ENCODE results near the gene SEZ6L2. TPM values are rescaled to one million over a fixed set of nuclear protein-coding genes. Genes with fewer than 3 reads are reported as not detected.

SEZ6L2 gene
- total and polyA plus RNA-seq, 9 of the 15 experiments (the other 6 are each of a cell fraction or from before 2014, with no cell fraction given), result 0.10 to 2.1 (median 0.72) TPM

DNA sequence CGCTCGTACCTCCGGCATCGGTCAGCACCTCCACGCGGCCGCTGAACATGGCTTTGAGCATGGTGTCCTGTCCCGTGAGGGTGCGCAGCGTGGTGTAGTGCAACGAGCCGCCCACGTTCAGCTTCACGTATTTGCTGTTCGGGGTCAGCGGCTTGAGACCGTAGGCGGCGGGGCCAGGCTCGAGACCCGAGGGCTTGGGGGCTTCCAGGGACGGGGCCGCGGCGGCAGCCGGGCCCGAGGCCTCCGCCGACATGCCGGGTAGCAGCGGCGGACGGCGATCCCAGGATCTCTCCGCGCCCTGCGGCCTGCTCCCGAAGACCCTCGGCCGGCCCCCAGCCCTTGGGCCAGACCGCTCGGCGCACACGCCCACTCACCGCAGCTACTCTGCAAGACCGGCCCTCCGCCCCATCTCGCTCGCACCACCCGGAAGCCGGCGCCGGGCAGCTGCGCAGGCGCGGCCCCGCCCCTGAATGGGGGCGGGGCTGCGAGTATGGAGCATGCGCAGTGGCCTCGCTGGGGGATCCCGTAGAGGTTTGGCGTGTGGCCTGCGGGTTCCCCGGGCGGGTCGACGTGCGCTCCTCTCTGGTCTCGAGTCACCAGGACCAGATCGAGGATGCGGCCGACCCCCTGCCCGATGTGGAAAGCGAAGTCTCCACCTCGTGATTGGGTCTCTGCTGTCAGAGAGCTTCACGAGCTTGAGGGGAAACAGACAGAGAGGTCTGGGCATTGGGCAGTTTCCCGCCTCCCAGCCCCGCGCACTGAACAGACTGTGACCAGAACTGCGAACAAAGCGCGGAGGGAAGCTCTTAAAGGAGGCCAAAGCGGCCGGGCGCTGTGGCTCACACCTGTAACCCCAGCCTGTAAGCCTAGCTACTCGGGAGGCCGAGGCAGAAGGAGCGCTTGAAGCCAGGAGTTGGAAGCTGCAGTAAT, 26.7 kb upstream of the SEZ6L2 start, which contains the start of gene KCTD13 (continued):
- TF ChIP-seq ZNF140 (CRISPR knock-in tag; IDR thresholded peaks at IDR 0.05) (no peak), SMAD1 (IDR thresholded peaks at IDR 0.05; ENCODE audit: low read depth, low read length, partially characterized antibody) (peak; percentile 18), ATF7 (IDR thresholded peaks at IDR 0.05) (peak; percentile 50), ZBTB7A (IDR thresholded peaks at IDR 0.05; ENCODE audit: borderline replicate concordance, control insufficient read depth, low read depth, low read length) (peak; percentile 97), CEBPG (CRISPR knock-in tag; IDR thresholded peaks at IDR 0.05) (peak; percentile 17; the same call in 1 of the 2 replicates), CEBPG (tag; conservative IDR thresholded peaks at IDR 0.05 in 1 of 2, IDR thresholded peaks at IDR 0.05 in 1 of 2) (no peak), EGR1 (conservative IDR thresholded peaks at IDR 0.05) (peak; percentile 92), POLR2A (conservative IDR thresholded peaks at IDR 0.05) (peak; percentile 93), HNRNPLL (IDR thresholded peaks at IDR 0.05; ENCODE audit: low read depth, low read length, poor library complexity, severe bottlenecking) (peak; percentile 72), CREB1 (IDR thresholded peaks at IDR 0.05) (peak; percentile 27; the same call in 1 of the 2 replicates), CREB1 (CRISPR knock-in tag; IDR thresholded peaks at IDR 0.05) (no peak), MTA3 (IDR thresholded peaks at IDR 0.05; ENCODE audit: borderline replicate concordance) (peak; percentile 87; the same call in 1 of the 2 replicates), NR3C1 (CRISPR knock-in tag; IDR thresholded peaks at IDR 0.05) (0 out of 2 replicates have a peak, but pooled peaks have one; percentile 8), FIP1L1 (IDR thresholded peaks at IDR 0.05; ENCODE audit: low read depth, low read length, poor library complexity, severe bottlenecking) (peak; percentile 49), SRSF7 (optimal IDR thresholded peaks at IDR 0.05; ENCODE audit: low read depth, low read length) (no peak)
- TF ChIP-seq, protein P1, sequence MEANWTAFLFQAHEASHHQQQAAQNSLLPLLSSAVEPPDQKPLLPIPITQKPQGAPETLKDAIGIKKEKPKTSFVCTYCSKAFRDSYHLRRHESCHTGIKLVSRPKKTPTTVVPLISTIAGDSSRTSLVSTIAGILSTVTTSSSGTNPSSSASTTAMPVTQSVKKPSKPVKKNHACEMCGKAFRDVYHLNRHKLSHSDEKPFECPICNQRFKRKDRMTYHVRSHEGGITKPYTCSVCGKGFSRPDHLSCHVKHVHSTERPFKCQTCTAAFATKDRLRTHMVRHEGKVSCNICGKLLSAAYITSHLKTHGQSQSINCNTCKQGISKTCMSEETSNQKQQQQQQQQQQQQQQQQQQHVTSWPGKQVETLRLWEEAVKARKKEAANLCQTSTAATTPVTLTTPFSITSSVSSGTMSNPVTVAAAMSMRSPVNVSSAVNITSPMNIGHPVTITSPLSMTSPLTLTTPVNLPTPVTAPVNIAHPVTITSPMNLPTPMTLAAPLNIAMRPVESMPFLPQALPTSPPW (CRISPR knock-in tag; IDR thresholded peaks at IDR 0.05), result peak; percentile 50
- TF ChIP-seq, protein P2, sequence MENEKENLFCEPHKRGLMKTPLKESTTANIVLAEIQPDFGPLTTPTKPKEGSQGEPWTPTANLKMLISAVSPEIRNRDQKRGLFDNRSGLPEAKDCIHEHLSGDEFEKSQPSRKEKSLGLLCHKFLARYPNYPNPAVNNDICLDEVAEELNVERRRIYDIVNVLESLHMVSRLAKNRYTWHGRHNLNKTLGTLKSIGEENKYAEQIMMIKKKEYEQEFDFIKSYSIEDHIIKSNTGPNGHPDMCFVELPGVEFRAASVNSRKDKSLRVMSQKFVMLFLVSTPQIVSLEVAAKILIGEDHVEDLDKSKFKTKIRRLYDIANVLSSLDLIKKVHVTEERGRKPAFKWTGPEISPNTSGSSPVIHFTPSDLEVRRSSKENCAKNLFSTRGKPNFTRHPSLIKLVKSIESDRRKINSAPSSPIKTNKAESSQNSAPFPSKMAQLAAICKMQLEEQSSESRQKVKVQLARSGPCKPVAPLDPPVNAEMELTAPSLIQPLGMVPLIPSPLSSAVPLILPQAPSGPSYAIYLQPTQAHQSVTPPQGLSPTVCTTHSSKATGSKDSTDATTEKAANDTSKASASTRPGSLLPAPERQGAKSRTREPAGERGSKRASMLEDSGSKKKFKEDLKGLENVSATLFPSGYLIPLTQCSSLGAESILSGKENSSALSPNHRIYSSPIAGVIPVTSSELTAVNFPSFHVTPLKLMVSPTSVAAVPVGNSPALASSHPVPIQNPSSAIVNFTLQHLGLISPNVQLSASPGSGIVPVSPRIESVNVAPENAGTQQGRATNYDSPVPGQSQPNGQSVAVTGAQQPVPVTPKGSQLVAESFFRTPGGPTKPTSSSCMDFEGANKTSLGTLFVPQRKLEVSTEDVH (IDR thresholded peaks at IDR 0.05; ENCODE audit: low read depth, partially characterized antibody), result peak; percentile 44
- TF ChIP-seq, protein P3, sequence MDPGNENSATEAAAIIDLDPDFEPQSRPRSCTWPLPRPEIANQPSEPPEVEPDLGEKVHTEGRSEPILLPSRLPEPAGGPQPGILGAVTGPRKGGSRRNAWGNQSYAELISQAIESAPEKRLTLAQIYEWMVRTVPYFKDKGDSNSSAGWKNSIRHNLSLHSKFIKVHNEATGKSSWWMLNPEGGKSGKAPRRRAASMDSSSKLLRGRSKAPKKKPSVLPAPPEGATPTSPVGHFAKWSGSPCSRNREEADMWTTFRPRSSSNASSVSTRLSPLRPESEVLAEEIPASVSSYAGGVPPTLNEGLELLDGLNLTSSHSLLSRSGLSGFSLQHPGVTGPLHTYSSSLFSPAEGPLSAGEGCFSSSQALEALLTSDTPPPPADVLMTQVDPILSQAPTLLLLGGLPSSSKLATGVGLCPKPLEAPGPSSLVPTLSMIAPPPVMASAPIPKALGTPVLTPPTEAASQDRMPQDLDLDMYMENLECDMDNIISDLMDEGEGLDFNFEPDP (CRISPR knock-in tag; IDR thresholded peaks at IDR 0.05), result 0 out of 2 replicates have a peak, but pooled peaks have one; percentile 7

All from K562 (cell line).